Measurements from ENCODE around the gene TMEM54.
"Not testable (repeated sequence)": the region's sequence is repeated elsewhere in the genome, so short reads cannot be mapped to it uniquely, and the experiment has no call there.

Gene TMEM54

GRCh38 chr1:32918179-32918578, 17.0 kb upstream of the TMEM54 start:
- no peak for DNase-seq

GRCh38 chr1:32917521-32917920, 16.3 kb upstream of the TMEM54 start:
- no peak for DNase-seq

- no peak for DNase-seq
Observed at GRCh38 chr1:32915766-32916706, 14.8 kb upstream of the TMEM54 start.

GRCh38 chr1:32910319-32910718, 9.1 kb upstream of the TMEM54 start:
- DNase-seq, result no peak

- peak; percentile 24 for DNase-seq
Observed at GRCh38 chr1:32907435-32907834, 6.2 kb upstream of the TMEM54 start.

GRCh38 chr1:32906654-32907053, 5.5 kb upstream of the TMEM54 start:
- no peak for DNase-seq

GRCh38 chr1:32905588-32905987, 4.4 kb upstream of the TMEM54 start:
- DNase-seq, result not testable (repeated sequence)

GRCh38 chr1:32904797-32905196, 3.6 kb upstream of the TMEM54 start:
- DNase-seq, result no peak

GRCh38 chr1:32903991-32904785, 3.0 kb upstream of the TMEM54 start:
- DNase-seq, result no peak

- no peak for DNase-seq
Observed at GRCh38 chr1:32902535-32902920, 1.3 kb upstream of the TMEM54 start.

- no peak for DNase-seq
Observed at GRCh38 chr1:32901823-32902534, 790 bp upstream of the TMEM54 start.

GRCh38 chr1:32900371-32900955, 726 bp downstream of the TMEM54 start:
- no peak for DNase-seq

- no peak for DNase-seq
Observed at GRCh38 chr1:32899586-32900296, 1.4 kb downstream of the TMEM54 start.

GRCh38 chr1:32898958-32899357, 2.2 kb downstream of the TMEM54 start:
- DNase-seq, result no peak

GRCh38 chr1:32898056-32898455, 3.1 kb downstream of the TMEM54 start:
- DNase-seq, result no peak

- DNase-seq, result no peak
Observed at GRCh38 chr1:32897082-32898049, 3.8 kb downstream of the TMEM54 start.

- DNase-seq, result no peak
Observed at GRCh38 chr1:32896451-32896850, 4.7 kb downstream of the TMEM54 start.

- DNase-seq, result no peak
Observed at GRCh38 chr1:32895325-32896215, 5.6 kb downstream of the TMEM54 start.

GRCh38 chr1:32894681-32895080, 6.5 kb downstream of the TMEM54 start:
- DNase-seq, result no peak

All from OCI-M1 (cell line).